Chondrocyte (in vitro differentiated cells): ENCODE measurements around the gene SLC39A2. TPM values are rescaled to one million over a fixed set of nuclear protein-coding genes. Genes with fewer than 3 reads are reported as not detected.
"Not testable (repeated sequence)": the region's sequence is repeated elsewhere in the genome, so short reads cannot be mapped to it uniquely, and the experiment has no call there.

Experiments used
- DNase-seq: peaks from one replicate; pipeline ENCODE4 v3.0.0; 2021; ENCODE audit warnings: mixed read lengths, low spot score
- H3K27ac Mint-ChIP-seq: one replicate; pipeline ENCODE4 v1.8.0; 2021; ENCODE audit warnings: mild to moderate bottlenecking, moderate library complexity, mixed read lengths; ENCODE audit not compliant: unreplicated experiment
- H3K27me3 Mint-ChIP-seq: 2 replicates; pipeline ENCODE4 v1.8.0; 2021; ENCODE audit warnings: low read depth, mixed read lengths
- H3K36me3 Mint-ChIP-seq: 2 replicates; pipeline ENCODE4 v1.8.0; 2021; ENCODE audit warnings: low read depth, mixed read lengths
- H3K4me1 Mint-ChIP-seq: 2 replicates; pipeline ENCODE4 v1.8.0; 2021; ENCODE audit warnings: low read depth, mild to moderate bottlenecking, mixed read lengths
- H3K4me3 Mint-ChIP-seq: one replicate; pipeline ENCODE4 v1.8.0; 2021; ENCODE audit warnings: mild to moderate bottlenecking, moderate library complexity, mixed read lengths; ENCODE audit not compliant: unreplicated experiment
- H3K9me3 Mint-ChIP-seq: 2 replicates; pipeline ENCODE4 v1.8.0; 2021; ENCODE audit warnings: low read depth, mixed read lengths
- CTCF ChIP-seq: fragments of 200-600 bp; sonication (generic); IDR thresholded peaks from 2 replicates; pipeline ENCODE4 v1.5.0; 2021; ENCODE audit warnings: antibody characterized with exemption, mild to moderate bottlenecking, moderate library complexity
- total RNA-seq: library from RNA; stranded (reverse); gene quantifications from 3 replicates; pipeline ENCODE4 v1.2.1, GENCODE V29; 2021

Gene SLC39A2
- total RNA-seq, 1 donor from 2014 or later, result not detected

- no peak for DNase-seq
- H3K4me3 Mint-ChIP-seq, result no peak overlapping the region
- H3K27ac Mint-ChIP-seq, result peak overlapping the region; percentile 62
- H3K27me3 Mint-ChIP-seq, result peaks cover 4% of the 10 kb centered on the region
- H3K4me1 Mint-ChIP-seq, result peaks cover 34% of the 10 kb centered on the region
- H3K36me3 Mint-ChIP-seq, result no peaks in the 10 kb centered on the region
- TF ChIP-seq CTCF, result peak; percentile 88
- no peaks in the 10 kb centered on the region for H3K9me3 Mint-ChIP-seq
These were observed 40.7 kb downstream of the SLC39A2 start for GRCh38 chr14:21039585-21040369.

- H3K9me3 Mint-ChIP-seq, result no peaks in the 10 kb centered on the region
- no peak for DNase-seq
- H3K36me3 Mint-ChIP-seq, result no peaks in the 10 kb centered on the region
- no peak overlapping the region for H3K27ac Mint-ChIP-seq
- peaks cover 5% of the 10 kb centered on the region for H3K27me3 Mint-ChIP-seq
- H3K4me3 Mint-ChIP-seq, result no peak overlapping the region
- peak; percentile 50 for TF ChIP-seq CTCF
- peaks cover 34% of the 10 kb centered on the region for H3K4me1 Mint-ChIP-seq
These were observed 41.4 kb downstream of the SLC39A2 start for GRCh38 chr14:21040370-21040925.

GRCh38 chr14:21040941-21041340 is 41.8 kb downstream of the SLC39A2 start:
- not testable (repeated sequence) for DNase-seq, H3K36me3 Mint-ChIP-seq, H3K27ac Mint-ChIP-seq, H3K27me3 Mint-ChIP-seq, H3K9me3 Mint-ChIP-seq, H3K4me3 Mint-ChIP-seq
- H3K4me1 Mint-ChIP-seq, result peaks cover 34% of the 10 kb centered on the region

- H3K27ac Mint-ChIP-seq, result no peak within 1 kb of the TSS
These were observed 42.8 kb downstream of the SLC39A2 start, which contains the start of gene RNASE7 for GRCh38 chr14:21041676-21042433. Gene RNASE7, plus strand, starts transcription at chr14:21042362. Its CDS starts 631 bp downstream, at chr14:21042993.

GRCh38 chr14:21042918-21043317 is 43.8 kb downstream of the SLC39A2 start:
- H3K9me3 Mint-ChIP-seq, result no peaks in the 10 kb centered on the region

More at GRCh38 chr14:21041676-21042433, 42.8 kb downstream of the SLC39A2 start, which contains the start of gene RNASE7:
- no peak for DNase-seq
- Mint-ChIP-seq H3K27me3 (peaks cover 5% of the 10 kb centered on the region), H3K9me3 (no peaks in the 10 kb centered on the region), H3K4me1 (peaks cover 34% of the 10 kb centered on the region), H3K36me3 (no peaks in the 10 kb centered on the region), H3K4me3 (no peak within 1 kb of the TSS)
- no peak for TF ChIP-seq CTCF

More at GRCh38 chr14:21042918-21043317, 43.8 kb downstream of the SLC39A2 start:
- H3K4me3 Mint-ChIP-seq, result no peak overlapping the region
- H3K27ac Mint-ChIP-seq, result no peak overlapping the region
- H3K4me1 Mint-ChIP-seq, result peaks cover 34% of the 10 kb centered on the region
- H3K36me3 Mint-ChIP-seq, result no peaks in the 10 kb centered on the region
- TF ChIP-seq CTCF, result no peak
- no peak for DNase-seq
- peaks cover 5% of the 10 kb centered on the region for H3K27me3 Mint-ChIP-seq
